ENCODE results near the gene GIGYF1. TPM values are rescaled to one million over a fixed set of nuclear protein-coding genes. Genes with fewer than 3 reads are reported as not detected.

The GIGYF1 gene
- total RNA-seq, 2 donors from 2014 or later = 20.9 to 33.4 TPM

DNA sequence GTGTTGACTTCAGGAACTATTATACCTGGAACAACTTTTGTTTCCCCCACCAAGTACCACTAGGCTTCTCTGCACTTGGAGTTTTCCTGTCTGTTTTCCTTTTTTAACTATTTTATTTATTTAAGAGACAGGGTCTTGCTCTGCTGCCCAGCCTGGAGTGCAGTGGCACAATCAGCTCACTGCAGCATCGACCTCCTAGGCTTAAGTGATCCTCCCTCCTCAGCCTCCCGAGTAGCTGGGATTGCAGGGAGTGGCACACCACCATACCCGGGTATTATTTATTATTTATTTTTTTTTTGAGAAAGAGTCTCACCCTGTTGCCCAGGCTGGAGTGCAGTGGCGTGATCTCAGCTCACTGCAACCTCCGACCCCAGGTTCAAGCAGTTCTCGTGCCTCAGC lies 2.1 kb upstream of the GIGYF1 start:
- Histone ChIP-seq H3K4me3 (no peak overlapping the region), H3K9me3 (no peaks in the 10 kb centered on the region), H3K4me1 (peaks cover 19% of the 10 kb centered on the region), H3K27me3 (no peaks in the 10 kb centered on the region), H3K27ac (no peak overlapping the region), H3K9ac (ENCODE audit: low read depth in 2 of 2, low read length in 2 of 2) (no peak overlapping the region), H3K36me3 (no peaks in the 10 kb centered on the region)
- intact Hi-C loops (cut with DNase I) = no loop called here
- no peak for DNase-seq
- TF ChIP-seq, protein P1, sequence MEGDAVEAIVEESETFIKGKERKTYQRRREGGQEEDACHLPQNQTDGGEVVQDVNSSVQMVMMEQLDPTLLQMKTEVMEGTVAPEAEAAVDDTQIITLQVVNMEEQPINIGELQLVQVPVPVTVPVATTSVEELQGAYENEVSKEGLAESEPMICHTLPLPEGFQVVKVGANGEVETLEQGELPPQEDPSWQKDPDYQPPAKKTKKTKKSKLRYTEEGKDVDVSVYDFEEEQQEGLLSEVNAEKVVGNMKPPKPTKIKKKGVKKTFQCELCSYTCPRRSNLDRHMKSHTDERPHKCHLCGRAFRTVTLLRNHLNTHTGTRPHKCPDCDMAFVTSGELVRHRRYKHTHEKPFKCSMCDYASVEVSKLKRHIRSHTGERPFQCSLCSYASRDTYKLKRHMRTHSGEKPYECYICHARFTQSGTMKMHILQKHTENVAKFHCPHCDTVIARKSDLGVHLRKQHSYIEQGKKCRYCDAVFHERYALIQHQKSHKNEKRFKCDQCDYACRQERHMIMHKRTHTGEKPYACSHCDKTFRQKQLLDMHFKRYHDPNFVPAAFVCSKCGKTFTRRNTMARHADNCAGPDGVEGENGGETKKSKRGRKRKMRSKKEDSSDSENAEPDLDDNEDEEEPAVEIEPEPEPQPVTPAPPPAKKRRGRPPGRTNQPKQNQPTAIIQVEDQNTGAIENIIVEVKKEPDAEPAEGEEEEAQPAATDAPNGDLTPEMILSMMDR (IDR thresholded peaks at IDR 0.05) = no peak

DNA sequence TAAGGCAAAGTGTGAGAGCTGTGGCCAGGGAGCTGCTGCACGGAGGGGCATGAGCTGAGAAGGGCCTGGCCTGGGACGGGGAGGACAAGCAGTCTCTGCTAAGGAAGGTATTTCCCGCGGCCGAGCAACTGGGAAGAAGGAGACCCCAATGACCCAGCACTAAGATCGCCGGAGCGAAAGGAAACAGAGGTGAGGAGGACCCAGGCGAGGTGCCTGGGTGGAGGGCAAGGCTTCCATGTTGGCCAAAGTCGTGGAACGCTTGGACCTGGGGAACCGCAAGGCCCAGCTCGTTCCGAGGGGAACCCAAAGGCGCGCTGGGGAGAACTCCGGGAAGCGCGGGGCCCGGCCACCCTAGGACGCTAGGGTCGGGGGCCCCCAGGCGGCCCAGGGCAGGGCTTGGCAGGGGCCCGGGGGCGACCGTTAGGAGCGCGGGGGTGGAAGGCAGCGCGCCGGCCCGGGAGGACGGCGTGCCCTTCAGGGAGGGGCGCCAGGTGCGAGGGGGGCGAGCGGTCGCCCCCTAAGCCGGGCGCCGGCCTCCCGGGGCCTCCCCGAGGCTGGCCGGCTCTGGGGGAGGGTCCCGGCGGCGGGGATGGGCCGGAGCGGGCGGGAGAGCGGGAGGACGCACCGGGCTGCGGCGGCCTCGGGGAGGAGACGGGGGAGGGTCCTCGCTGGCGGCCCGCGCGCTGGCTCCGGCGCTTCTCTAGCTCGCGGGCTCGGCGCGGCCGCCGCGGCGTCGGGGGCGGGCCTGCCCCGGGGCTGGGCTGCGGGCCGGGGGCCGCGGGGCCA lies 545 bp downstream of the GIGYF1 start:
- H3K4me3 ChIP-seq = peak overlapping the region; percentile 87
- no peaks in the 10 kb centered on the region for H3K27me3 ChIP-seq
- intact Hi-C loops (cut with DNase I) = loop anchor here (5.0 kb wide), 1 partner anchor 226 kb away; no protein-coding TSS in a partner anchor
- no peaks in the 10 kb centered on the region for H3K36me3 ChIP-seq
- no peak for DNase-seq
- TF ChIP-seq, protein P1 (IDR thresholded peaks at IDR 0.05) = no peak
- peak overlapping the region; percentile 78 to 91 for H3K9ac ChIP-seq (ENCODE audit: low read depth in 2 of 2, low read length in 2 of 2)
- peaks cover 19% of the 10 kb centered on the region for H3K4me1 ChIP-seq
- no peaks in the 10 kb centered on the region for H3K9me3 ChIP-seq
- H3K27ac ChIP-seq = peak overlapping the region; percentile 62

DNA sequence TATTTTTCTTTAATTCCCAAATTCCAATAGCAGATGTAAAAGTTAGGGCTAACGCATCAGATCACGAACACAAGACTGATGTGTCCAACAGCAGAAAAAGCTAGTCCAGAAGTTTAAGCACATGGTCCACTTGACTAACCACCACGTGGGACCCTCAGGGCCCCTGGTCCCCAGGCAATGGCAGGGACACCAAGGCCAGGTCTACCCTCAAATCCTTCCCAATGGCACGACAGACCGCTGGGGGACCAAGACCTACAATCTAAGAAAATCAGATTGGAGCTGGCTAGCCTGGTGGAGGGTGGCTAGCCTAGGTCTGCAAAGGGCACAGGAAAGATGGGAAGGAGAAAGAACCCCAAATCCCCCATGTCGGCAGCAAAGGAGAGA lies 1.5 kb downstream of the GIGYF1 start:
- TF ChIP-seq, protein P1 (IDR thresholded peaks at IDR 0.05) = no peak
- DNase-seq = no peak
- Histone ChIP-seq H3K27me3 (no peaks in the 10 kb centered on the region), H3K4me1 (peaks cover 19% of the 10 kb centered on the region), H3K27ac (no peak overlapping the region), H3K9ac (ENCODE audit: low read depth in 2 of 2, low read length in 2 of 2) (peak overlapping the region; percentile 66 to 78), H3K4me3 (peak overlapping the region; percentile 87), H3K9me3 (no peaks in the 10 kb centered on the region), H3K36me3 (peaks cover 4% of the 10 kb centered on the region)
- intact Hi-C loops (cut with DNase I) = loop anchor here (5.0 kb wide), 1 partner anchor 225 kb away; no protein-coding TSS in a partner anchor

DNA sequence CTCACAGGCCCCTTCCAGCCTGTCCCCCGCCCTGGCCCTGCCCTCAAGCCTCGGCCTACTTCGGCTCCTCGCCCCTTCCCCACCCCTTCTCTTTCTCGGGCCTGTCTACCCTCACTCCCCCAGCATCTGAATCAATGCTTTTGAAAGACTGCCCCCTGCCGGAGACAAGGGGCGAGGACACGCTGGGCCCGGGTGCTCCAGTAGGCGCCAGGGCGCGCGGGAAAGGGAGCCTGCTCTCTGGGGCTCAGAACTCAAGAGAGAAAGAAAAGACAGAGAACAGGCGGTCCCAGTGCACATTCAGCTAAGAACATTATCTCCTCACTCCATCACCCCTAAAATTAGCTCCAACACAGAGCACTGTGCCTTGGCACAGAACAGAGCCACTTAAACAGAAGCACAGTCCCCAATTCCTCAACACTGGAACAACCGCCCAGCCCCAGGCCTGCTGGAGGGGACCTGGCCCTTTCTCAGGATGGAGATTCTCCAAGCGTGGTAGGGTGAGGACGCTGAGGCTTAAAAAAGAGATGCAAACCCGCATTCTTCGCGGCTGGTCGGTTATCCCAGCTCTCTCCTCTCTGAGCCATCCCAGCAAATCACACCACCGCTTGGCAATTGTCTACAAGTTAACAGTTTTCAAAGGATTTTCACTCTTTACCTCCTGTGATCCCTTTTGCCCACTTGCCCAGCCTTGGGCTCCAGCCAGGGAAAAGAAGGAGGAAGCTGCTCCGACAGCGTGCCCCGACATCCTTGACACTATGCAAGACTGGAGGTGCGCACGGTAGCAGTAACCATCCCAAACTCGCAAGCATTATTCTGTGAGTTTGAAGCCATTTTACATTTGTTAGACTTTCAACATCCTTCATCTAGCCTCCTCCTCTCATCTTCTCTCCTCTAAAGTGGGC lies 2.1 kb downstream of the GIGYF1 start:
- peak overlapping the region; percentile 87 for H3K4me3 ChIP-seq
- no peak overlapping the region for H3K27ac ChIP-seq
- H3K4me1 ChIP-seq = peaks cover 19% of the 10 kb centered on the region

More for the DNA sequence above, 2.1 kb downstream of the GIGYF1 start:
- Histone ChIP-seq H3K9me3 (no peaks in the 10 kb centered on the region), H3K9ac (ENCODE audit: low read depth in 2 of 2, low read length in 2 of 2) (peak overlapping the region in 1 of 2 donors; percentile 66), H3K27me3 (no peaks in the 10 kb centered on the region), H3K36me3 (peaks cover 10% of the 10 kb centered on the region)
- peak; percentile 88 for DNase-seq
- TF ChIP-seq, protein P1 (IDR thresholded peaks at IDR 0.05) = peak; percentile 90
- intact Hi-C loops (cut with DNase I) = loop anchor here (1.0 to 5.0 kb wide), 2 partner anchors 128 to 225 kb away; no protein-coding TSS in a partner anchor

Measured in colonic mucosa (tissue), 4 donors.